AG04449 (cell line): ENCODE data around the gene FAM216A.

Experiments
- CTCF ChIA-PET: fragments of 350-600 bp; formaldehyde crosslinking; extraction: SDS; loops from one replicate; lab custom pipeline; 2021; ENCODE audit warnings: antibody characterized with exemption; lab: Yijun Ruan, JAX
- POLR2A ChIA-PET: fragments of 400-600, 350-600 bp; formaldehyde crosslinking; extraction: SDS; loops from one replicate; lab custom pipeline; 2020; ENCODE audit warnings: antibody characterized with exemption, inconsistent platforms; lab: Yijun Ruan, JAX
- DNase-seq: peaks from one replicate; pipeline ENCODE4 v3.0.0-alpha.2; 2010; ENCODE audit warnings: low read depth, low spot score
- H3K4me3 ChIP-seq: 2 replicates; pipeline ENCODE4 v1.5.1; 2011; ENCODE audit warnings: low read depth, mild to moderate bottlenecking, control low read depth, low read length
- TF ChIP-seq, protein P1 (sequence below): IDR thresholded peaks from one replicate; pipeline ENCODE4 v1.5.1; 2011; ENCODE audit warnings: mild to moderate bottlenecking, moderate library complexity, low read length, control low read depth, inconsistent platforms; ENCODE audit not compliant: insufficient read depth; ENCODE audit errors: missing control alignments

FAM216A gene

DNA sequence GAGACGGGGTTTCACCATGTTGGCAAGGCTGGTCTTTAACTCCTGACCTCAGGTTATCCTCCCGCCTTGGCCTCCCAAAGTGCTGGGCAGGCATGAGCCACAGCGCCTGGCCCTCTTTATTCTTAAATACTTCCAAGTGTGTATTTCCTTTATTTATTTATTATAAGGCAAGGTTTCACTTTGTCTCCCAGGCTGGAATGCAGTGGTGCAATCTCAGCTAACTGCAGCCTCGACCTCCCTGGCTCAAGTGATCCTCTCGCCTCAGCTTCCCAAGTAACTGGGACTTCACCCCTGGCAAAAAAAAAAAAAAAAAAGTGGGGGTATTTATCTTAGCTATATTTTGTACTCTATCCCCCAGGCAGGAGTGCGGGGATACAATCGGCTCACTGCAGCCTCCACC lies 6.8 kb downstream of the FAM216A start:
- TF ChIP-seq, protein P1, sequence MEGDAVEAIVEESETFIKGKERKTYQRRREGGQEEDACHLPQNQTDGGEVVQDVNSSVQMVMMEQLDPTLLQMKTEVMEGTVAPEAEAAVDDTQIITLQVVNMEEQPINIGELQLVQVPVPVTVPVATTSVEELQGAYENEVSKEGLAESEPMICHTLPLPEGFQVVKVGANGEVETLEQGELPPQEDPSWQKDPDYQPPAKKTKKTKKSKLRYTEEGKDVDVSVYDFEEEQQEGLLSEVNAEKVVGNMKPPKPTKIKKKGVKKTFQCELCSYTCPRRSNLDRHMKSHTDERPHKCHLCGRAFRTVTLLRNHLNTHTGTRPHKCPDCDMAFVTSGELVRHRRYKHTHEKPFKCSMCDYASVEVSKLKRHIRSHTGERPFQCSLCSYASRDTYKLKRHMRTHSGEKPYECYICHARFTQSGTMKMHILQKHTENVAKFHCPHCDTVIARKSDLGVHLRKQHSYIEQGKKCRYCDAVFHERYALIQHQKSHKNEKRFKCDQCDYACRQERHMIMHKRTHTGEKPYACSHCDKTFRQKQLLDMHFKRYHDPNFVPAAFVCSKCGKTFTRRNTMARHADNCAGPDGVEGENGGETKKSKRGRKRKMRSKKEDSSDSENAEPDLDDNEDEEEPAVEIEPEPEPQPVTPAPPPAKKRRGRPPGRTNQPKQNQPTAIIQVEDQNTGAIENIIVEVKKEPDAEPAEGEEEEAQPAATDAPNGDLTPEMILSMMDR, result no peak
- H3K4me3 ChIP-seq, result no peak overlapping the region
- DNase-seq, result no peak
- ChIA-PET CTCF (interaction anchor here (1.3 to 4.0 kb wide), 2 partner anchors 119 to 126 kb away, joined by 5 to 20 read pairs; no protein-coding TSS in a partner anchor), POLR2A (no interaction called here)

DNA sequence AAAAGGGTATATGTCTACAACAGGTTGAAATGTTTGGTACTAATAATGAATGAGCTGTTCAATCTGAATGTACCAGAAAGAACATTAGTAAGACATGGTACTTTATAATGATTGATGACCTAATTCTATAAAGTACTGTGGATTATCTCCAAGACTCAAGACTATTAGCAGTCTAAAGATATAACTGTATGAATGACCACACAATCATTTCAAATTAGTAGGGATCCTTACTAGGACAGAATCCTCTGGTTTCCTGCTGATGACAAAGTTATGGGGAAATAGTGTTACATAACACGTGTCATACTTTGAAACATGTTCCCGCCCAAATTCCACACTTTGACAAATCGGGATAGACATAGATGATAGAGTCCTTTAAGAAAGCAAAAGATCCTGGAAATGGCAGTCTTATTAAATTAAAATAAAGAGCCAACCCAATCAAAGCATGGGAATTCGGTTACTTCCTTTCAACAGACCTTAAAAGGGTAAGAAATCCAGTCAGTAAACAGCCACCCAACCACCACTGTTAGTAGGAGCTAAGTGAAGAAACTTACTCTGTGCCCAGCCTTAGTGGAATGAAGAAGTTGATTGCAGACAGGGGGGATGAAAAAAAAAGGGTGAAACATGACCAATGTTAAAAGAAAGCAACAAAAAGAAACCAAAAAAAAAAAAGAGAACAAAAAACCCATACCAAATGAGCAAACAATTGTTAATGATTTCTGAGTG lies 30.5 kb downstream of the FAM216A start:
- POLR2A ChIA-PET, result no interaction called here
- no peak overlapping the region for H3K4me3 ChIP-seq
- CTCF ChIA-PET, result interaction anchor here (1.5 to 26.6 kb wide), 4 partner anchors 14 to 102 kb away, joined by 5 to 671 read pairs (median 12); partner anchors contain the start of genes ARPC3, FAM216A and GPN3
- no peak for DNase-seq
- TF ChIP-seq, protein P1, result no peak

DNA sequence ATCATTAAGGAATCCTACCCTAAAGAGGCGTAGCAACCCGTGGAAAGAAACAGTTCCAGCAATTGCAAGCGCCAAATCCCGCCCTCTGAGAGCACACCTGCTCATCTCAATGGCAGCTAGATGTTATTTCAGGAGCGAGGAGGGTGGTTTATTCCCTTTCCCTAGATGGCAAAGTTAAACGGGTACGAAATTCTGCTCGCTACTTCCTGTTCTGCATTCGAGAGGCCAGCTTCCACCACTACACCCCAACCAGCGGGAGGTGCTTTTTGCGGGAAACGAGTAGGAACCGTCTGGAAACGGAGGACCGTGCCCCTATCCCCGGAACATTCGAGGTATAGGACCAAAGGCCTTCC lies 32.7 kb downstream of the FAM216A start:
- ChIA-PET CTCF (interaction anchor here (0.6 to 26.6 kb wide), 5 partner anchors 9 to 100 kb away, joined by 3 to 671 read pairs (median 4); partner anchors contain the start of genes FAM216A and GPN3), POLR2A (interaction anchor here (1.5 kb wide), 1 partner anchor 33 kb away, joined by 4 read pairs; the partner anchor contains the start of genes FAM216A and GPN3)
- no peak for DNase-seq
- TF ChIP-seq, protein P1, result no peak
- H3K4me3 ChIP-seq, result peak overlapping the region; percentile 96

DNA sequence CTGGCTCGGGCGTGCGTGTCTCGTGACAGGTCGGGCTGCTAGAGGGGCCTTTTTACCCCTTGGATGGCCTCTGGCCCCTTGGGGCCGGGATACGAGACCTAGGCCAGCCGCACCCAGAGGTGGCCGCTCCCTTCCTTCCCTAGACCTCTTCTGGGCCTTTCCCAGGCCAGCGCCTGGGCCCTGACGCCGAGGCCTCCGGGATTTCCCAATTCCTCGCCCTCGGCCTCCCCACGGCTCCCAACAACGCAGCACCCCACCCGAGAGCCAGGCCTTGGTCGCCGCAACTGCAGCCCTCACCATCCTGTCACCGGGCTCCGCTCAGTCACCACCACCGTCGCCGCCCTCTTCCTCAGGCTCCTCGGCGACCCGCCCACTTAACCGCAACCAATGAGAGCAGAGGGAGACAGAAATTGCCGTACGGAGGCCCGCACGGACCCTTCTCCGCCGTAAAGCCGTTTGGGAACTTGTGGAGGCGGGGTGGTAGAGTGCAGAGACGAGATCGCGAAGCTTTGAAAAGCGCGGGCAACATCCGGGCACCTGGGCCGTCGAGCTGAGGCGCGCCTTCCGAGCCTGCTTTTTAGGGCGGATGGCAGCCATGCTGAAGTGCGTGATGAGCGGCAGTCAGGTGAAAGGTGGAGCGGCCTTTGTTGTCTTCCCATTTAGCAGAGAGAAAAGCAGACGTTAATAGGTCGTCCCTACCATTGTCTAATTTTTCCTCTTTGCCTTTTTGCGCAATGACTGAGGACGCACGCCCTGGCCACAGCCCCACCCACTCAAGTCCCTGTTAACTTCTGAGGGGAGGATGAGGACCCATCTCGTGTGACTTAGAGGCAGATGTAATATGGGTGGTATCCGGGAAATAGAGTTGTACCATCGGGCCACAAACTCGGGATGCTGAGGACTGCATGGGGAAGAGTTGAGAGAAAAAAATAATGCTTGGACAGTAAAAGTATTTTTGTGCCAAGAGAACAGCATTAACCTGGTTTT lies 33.4 kb downstream of the FAM216A start, which contains the start of the genes RAD9B and VPS29:
Gene RAD9B (plus strand): TSS at position 580 of the 987 bp plus-strand sequence. CDS start 7 bp downstream, at position 587.
Gene VPS29 (minus strand): TSS at position 360 of the 987 bp plus-strand sequence. CDS start 60 bp downstream, at position 300.
- H3K4me3 ChIP-seq, result peak within 1 kb of the TSS; percentile 96
- TF ChIP-seq, protein P1, result no peak
- peak; percentile 89 for DNase-seq
- POLR2A ChIA-PET, result interaction anchor here (1.0 kb wide), 1 partner anchor 34 kb away, joined by 4 read pairs; the partner anchor contains the start of gene GPN3
- CTCF ChIA-PET, result interaction anchor here (0.7 to 26.6 kb wide), 5 partner anchors 11 to 99 kb away, joined by 3 to 671 read pairs (median 3); partner anchors contain the start of gene ARPC3

DNA sequence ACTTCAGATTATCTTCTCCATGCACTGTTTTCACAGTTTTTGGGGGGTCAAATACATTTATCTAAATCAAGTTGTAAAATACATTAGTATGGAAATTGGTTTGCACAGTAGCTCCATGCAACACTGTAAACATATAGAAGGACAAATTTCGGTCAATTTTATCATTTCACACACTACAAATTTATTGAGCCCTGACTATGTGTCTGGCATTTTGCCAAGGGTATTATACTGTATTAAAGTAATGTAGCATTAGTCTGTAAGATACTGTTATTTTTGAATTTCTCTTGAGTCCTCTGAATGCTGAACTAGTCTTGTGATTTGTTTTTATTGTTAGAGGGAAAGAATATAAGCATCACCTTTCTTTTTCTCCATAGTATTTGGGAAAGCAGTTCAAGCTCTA lies 34.8 kb downstream of the FAM216A start:
- POLR2A ChIA-PET, result no interaction called here
- TF ChIP-seq, protein P1, result no peak
- no peak for DNase-seq
- CTCF ChIA-PET, result interaction anchor here (1.0 to 26.6 kb wide), 3 partner anchors 9 to 98 kb away, joined by 3 to 671 read pairs (median 7); no protein-coding TSS in a partner anchor
- no peak overlapping the region for H3K4me3 ChIP-seq
